ENCODE measurements around the gene MUCL3.
"Not testable (repeated sequence)": the region's sequence is repeated elsewhere in the genome, so short reads cannot be mapped to it uniquely, and the experiment has no call there.

Gene MUCL3

DNA sequence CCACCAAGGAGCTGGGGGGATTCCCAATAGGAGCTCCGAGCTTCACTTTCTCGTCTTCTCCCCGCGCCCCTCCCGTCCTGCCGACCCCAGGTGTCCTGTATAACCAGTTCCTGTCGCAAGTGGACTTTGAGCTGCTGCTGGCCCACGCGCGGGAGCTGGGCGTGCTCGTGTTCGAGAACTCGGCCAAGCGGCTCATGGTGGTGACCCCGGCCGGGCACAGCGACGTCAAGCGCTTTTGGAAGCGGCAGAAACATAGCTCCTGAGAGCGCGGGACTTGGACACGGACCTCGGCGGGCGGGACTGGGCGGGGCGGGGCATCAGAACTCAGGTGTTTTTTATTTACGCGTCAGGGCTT, 27.1 kb upstream of the MUCL3 start:
- DNase-seq (ENCODE audit: low spot score) = no peak

DNA sequence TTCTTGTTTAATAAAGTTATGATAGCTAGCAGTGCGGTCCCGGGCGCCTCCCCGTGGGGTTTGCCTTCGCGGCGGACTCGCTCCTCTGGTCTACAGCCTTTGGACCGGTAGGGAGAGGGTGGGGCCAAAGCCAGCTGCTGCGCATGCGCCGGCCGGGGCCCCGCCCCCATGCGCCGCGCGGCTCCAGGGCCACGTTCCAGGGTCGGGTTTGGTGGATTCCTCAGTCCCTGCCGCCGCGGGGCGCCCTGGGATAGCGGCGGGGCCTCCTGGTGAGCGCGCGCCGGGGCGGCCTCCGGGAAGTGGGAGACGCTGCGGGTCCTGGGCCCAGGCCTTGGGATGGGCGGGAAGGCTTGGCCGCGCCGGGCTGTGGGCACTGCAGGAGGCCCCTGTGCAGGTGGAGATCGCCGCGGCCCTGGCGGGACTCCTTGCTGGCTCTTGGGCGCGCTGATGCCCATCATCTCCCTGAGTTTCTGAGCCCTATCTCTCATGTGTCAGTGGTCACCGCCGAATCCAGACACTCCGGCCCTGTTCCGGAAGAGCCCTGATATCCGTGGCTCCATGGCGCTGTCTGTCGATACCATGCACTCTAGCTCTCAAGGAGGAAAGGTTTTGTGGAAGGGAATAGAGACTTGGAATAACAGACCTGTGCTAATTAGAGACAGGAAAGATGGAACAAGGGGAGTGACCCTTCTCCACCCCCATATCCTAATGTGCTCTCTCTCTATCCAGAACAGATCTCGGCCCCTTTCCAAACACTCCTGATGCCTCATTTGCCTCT, 26.5 kb upstream of the MUCL3 start, which contains the start of gene VARS2:
TSS of gene VARS2 (plus strand) at position 163 of the 778 bp plus-strand sequence. CDS start at position 762, 599 bp downstream.
- DNase-seq (ENCODE audit: low spot score) = peak; percentile 85

DNA sequence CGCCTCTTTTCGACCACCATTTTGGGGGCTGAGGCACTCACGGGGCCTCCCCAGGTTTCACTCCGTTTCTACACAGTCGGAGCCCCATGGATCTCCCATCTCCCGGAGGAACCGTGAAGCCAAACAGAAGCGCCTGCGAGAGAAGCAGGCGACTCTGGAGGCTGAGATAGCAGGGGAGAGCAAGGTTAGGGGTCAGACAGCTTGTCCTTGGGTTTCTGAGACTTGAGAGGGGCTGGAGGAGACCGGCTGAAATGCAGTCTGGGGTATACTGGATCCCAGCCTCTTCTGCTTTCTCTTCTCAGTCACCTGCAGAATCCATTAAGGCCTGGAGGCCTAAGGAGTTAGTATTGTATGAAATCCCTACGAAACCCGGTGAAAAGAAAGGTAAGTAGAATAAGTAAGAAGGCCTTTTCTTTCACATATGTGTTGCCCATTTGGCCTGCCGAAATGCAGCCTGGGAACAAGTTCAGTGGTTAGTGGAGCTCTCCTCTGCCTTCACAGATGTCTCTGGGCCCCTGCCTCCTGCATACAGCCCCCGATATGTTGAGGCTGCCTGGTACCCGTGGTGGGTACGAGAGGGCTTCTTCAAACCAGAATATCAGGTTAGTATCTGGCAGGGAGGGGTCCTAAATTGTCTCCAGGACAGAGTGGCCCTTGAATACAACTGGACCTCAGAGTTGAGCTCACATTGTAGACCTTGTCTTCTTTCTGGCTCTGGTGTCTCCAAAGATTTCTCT, 25.8 kb upstream of the MUCL3 start:
- DNase-seq (ENCODE audit: low spot score) = peak; percentile 34

DNA sequence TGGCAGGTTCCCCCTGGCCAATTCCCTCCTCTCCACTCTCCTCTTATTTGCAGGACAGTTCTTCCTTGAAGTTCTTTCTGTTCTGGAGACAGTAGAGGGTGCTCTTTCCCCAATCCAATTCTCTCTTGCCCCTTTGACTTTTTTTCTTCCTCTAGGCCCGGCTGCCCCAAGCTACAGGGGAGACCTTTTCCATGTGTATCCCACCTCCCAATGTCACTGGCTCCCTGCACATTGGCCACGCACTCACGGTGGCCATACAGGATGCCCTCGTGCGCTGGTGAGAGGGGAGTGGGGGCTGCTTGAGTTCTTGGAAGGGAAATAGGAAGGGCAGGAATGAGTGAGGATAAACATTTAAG, 25.2 kb upstream of the MUCL3 start:
- peak; percentile 82 for DNase-seq (ENCODE audit: low spot score)

DNA sequence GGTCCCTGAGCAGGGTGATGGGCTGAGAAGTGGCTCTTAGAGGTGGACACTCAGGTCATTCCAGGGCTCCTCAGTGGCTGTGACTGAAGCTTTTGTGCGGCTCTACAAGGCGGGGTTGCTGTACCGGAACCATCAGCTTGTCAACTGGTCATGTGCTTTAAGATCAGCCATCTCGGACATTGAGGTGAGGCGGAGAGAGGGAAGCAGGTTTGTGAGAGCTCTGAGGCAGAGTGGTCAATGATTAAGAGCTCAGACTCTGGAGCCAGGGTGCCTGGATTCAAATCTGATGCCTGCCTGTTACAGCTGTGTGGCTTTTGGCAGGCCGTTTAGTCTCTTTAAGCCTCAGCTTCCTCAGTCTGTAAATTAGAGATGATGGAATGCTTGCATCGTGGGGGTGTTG, 23.7 kb upstream of the MUCL3 start:
- DNase-seq (ENCODE audit: low spot score) = no peak

DNA sequence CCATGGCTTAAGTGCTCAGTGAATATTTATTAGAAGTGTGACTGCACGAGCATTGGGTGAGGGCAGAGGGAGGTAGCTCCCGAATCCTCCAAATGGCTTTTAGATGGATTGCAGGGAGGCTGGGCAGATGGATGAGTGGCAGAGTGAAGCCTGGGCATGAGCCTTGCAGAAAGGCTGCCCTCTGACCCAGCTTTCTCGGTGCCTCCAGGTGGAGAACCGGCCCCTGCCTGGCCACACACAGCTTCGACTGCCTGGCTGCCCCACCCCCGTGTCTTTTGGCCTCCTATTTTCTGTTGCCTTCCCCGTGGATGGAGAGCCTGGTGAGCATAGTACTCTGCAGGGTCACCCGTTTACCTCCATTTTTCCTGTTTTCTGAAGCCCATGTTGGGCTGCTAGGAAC, 23.3 kb upstream of the MUCL3 start:
- no peak for DNase-seq (ENCODE audit: low spot score)

DNA sequence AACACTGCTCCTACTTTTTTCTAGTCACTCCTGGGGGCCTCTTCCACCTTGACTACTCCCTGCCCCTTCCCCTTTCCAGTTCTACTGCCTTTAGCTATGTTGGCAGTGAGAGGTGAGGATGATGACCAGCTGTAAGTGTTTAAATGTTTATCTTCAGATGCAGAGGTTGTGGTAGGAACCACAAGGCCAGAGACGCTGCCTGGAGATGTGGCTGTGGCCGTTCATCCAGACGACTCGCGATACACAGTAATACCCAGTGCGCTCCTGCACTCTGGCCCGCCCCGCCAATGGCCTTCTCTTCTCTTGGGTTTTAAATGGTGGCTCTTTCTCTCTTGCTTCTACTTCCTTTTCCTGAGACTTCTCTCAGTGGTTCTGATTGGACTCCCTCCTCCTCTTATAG, 22.1 kb upstream of the MUCL3 start:
- no peak for DNase-seq (ENCODE audit: low spot score)

DNA sequence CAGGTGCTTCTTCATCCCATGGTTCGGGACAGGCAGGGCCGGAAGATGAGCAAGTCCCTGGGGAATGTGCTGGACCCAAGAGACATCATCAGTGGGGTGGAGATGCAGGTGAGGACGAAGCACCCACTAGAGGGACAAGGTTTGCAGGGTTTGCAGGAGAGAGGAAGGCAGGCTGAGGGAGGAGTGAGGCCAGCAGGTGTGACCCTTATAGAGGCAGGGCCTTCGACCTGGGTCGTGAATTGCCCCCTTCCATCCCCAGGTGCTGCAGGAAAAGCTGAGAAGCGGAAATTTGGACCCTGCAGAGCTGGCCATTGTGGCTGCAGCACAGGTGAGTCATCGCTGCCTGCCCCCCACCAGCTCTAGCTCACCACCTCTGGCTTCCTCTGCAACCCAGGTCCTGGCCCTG, 18.3 kb upstream of the MUCL3 start:
- no peak for DNase-seq (ENCODE audit: low spot score)

DNA sequence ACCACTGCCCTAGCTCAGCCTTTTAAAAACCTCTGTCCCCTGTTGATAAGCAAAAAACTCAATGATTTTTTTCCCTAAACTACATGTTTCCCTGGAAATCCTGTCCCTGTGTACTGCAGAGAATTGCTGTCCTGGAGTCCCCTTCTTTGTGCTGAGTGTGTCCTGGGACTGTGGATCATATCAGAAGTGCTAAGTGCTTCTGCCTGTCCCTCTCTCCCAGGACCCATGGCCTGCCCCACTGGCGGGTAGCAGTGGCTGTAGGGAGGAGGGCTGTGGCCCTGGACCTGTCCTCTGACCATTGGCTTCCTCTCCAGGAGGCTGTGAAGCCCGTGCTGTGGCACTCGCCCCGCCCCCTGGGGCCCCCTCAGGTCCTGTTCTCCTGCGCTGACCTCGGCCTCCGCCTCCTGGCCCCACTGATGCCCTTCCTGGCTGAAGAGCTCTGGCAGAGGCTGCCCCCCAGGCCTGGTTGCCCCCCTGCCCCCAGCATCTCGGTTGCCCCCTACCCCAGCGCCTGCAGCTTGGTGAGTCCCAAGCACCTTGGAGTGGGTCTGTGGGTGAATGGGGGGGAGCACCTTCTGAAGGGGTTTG, 16.6 kb upstream of the MUCL3 start:
- DNase-seq (ENCODE audit: low spot score) = not testable (repeated sequence)

DNA sequence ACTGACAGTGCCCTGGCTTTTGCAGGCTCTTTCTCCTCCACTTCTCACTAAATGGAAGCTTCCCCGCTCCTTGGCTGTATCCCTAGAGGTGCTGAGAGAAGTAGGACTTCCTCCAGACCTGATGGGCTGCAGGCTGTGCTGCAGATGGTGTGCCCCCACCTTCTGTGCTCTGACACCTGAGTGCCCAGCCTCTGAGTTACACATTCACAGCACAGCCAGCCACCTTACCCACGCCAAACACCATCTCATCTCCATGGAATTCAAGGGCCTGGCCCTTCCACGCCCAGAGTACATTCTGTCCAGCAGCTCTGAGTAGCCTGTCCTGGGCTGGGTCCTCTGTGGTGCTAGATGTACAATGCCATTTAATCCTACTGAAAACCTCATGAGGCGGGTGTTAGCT, 14.1 kb upstream of the MUCL3 start:
- peak; percentile 79 for DNase-seq (ENCODE audit: low spot score)

DNA sequence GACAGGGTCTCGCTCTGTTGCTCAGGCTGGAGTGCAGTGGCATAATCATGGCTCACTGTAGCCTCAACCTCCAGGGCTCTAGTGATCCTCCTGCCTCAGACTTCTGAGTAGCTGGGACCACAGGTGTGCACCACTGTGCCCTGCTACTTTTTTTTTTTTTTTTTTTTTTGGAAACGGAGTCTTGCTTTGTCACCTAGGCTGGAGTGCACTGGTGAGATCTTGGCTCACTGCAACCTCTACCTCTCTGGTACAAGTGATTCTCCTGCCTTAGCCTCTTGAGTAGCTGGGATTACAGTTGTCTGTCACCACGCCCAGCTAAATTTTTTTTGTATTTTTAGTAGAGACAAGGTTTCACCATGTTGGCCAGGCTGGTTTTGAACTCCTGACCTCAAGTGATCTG, 13.7 kb upstream of the MUCL3 start:
- DNase-seq (ENCODE audit: low spot score) = not testable (repeated sequence)

DNA sequence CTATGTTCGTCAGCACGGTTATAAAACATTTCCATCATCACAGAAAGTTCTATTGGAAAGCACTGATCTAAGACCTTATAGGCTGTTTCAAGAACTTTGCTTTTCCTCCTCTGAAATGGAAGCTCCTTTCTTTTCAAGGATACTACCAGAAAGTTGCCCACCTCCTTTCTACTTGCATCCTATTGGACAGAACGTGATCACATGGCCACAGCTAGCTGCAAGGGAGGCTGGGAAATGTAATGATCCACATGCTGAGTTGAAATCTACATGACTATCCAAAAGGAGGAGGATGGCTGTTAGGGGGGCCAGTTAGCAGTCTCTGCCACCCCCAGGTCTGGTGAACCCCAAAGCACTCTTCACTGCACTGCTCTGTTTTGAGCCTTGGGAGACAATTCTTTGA, 12.1 kb upstream of the MUCL3 start:
- DNase-seq (ENCODE audit: low spot score) = no peak

DNA sequence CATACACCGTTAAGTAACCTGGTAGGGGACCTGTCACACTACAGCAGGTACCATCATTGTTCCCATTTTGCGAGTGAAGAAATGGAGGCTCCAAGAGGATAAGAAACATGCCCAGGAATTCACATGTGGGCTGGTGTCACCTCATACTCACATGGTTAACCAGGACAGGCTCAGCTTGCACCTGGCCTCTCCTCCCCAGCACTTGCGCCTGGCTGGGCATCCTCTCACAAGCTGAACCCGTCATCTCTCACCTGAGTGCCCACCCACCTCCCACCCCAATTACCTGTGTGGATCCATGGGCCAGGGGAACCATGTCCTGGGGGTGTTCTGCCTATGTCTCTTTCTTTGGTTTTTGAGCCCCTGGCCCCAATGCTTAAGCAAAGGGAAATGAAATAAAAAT, 10.3 kb upstream of the MUCL3 start:
- no peak for DNase-seq (ENCODE audit: low spot score)

DNA sequence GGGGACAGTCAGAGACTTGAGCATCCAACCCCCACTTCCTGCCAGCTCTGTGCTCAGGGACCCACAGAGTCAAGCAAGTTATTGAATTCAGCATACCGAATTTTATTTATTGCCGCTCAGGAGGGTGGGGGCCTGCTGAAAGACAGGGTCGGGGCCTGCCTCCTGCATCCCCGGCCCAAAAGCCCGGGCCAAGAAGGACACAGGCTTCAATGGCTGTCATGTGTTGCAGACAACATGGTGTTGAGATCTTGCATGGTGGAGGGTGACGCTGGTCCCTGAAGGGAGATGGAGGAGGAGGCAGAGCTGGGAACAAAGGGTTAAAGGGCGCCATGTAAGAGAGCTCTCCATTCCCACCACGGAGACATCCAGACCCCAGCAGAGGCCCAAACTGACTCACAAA, 9.5 kb upstream of the MUCL3 start:
- no peak for DNase-seq (ENCODE audit: low spot score)

DNA sequence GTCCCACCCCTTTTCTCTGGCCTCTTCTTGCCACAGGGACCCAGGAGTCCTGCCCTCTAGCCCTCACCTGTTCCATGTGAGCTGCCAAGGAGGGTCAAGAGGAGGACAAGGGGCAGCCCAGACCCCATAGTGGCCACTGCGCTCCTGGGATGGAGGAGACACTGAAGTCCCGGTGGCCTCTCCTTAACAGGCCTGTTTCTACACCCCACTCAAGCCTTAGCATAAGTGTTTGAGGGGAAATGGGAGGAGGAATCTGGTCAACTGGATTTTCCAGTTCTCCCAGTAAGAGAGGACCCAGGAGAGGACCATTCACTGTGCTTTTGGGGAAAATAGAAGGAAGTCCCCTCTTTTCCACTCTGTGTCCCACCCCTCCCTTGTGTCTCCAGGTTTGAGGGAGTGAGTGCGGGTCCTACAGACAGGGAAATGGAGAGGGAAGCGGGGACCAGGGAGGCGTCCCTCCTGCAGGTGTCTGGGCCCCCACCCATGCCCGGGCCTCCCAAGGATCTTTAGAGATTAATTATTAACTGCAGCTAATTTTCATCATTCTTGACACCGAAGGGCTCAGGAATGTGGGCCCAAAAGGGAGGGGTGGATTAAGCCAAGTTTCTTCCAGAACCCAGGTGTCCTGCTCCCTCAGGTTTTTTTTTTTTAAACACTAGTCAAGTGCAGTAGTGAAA, 8.7 kb upstream of the MUCL3 start, which contains the start of gene SFTA2:
TSS of gene SFTA2 (minus strand) at position 202 of the 677 bp plus-strand sequence. CDS start at position 128, 74 bp downstream.
- no peak for DNase-seq (ENCODE audit: low spot score)

DNA sequence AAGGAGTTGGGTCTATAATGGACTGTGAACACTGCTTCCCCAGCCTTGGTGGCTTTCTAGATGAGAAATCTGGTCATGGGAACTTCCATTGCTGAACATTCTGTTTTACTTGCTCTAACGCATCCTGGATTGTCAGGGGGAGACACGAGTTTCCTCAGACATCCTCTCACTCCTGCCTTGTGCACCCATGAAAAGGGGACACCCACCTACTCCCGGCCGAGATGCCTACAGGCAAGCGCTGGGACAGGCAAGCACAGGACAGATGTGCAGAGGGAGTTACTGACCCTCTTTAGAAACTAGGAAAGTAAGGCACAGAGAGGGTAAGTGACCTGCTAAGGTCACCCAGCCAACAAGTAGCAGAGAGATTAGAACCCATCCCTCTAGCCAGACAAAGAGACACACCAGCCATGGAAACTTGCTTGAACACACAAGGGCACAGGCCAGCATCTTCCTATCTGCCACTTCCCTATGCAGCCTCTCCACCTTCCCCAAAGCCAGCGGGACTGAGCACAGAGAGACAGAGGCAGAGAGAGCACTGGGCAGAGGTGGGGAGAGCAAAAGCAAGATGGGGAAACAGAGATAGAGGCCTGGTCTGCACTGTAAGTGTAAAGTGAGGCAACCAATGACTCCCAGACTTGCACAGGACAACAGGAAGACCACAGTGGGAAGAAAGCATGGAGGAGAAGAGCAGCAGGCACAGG, 8.0 kb upstream of the MUCL3 start:
- no peak for DNase-seq (ENCODE audit: low spot score)

DNA sequence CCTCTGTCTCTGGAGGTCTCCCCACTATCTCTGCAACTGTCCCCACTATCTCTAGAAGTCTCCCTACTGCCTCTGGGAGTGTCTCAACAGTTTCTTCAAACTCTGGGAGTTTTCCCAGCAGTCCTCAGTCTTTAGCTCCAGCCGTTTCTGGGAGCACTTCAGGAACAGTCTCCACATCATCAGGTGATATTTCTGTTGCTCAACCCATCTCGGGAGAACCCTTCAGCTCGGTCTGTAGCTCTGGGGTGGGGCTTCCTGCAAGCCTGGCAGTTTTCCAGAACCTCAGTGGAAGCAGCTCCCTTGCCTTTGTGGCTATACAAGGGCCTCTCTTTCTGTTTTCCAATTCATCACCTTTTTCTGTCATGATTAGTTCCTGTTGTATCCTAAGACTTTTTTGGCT, 5.8 kb upstream of the MUCL3 start:
- DNase-seq (ENCODE audit: low spot score) = no peak

DNA sequence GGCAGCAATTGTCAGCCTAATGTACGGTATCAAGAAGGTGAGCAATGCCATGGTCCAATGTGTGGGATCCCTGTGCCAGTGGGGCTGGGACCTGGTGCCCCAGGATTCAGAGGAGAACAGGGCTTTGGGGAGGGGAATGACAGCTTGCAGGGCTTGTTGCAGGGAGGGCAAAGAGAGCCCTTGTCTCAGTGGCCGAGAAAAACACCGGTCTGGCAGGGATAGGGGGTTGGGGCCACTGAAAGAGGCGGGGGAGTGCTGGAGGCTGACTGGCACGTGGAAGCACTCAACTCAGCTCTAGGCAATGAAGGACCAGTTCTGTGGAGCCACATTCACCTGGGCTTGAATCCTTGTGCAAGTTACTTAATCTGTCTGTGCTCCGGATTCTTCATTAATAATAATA, 3.5 kb upstream of the MUCL3 start:
- no peak for DNase-seq (ENCODE audit: low spot score)

DNA sequence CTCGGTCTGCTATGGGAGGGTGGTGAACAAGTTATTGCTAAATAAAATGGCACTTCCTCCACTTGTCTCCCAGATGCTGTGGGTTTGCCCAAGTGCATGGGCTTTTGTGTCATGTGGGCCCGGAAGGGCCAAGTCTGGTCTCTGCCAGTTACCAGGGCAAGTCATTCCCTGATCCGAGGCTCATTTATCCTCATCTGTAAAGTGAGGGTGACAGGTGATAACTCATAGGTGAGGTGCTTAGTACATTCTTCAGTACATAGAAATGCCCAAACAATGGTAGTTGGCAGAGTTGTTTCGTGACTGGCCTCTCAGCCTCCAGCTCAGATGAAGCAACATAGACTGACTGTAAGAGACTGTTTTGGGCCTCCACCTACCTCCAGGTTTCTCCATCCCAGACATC, 2.0 kb upstream of the MUCL3 start:
- DNase-seq (ENCODE audit: low spot score) = no peak

DNA sequence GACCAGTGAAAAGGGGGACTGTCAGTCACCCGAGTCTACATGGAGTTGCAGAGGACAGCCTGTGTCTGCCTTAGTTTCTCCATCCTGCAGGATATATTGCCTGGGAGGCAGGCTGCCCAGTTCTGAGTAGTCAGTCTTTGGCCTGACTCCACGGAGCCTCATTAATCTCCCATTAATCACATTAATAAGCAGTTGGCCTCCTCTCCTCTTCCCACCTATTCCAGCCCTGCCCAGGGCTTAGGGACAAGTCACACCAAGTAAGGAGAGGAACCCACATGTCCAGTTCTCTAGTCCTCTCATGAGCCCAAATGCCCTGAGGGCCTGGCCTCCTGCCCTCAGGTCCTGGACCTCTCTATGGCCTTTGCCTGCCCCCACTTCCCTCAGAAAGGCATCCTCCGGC, 1.3 kb upstream of the MUCL3 start:
- DNase-seq (ENCODE audit: low spot score) = no peak

DNA sequence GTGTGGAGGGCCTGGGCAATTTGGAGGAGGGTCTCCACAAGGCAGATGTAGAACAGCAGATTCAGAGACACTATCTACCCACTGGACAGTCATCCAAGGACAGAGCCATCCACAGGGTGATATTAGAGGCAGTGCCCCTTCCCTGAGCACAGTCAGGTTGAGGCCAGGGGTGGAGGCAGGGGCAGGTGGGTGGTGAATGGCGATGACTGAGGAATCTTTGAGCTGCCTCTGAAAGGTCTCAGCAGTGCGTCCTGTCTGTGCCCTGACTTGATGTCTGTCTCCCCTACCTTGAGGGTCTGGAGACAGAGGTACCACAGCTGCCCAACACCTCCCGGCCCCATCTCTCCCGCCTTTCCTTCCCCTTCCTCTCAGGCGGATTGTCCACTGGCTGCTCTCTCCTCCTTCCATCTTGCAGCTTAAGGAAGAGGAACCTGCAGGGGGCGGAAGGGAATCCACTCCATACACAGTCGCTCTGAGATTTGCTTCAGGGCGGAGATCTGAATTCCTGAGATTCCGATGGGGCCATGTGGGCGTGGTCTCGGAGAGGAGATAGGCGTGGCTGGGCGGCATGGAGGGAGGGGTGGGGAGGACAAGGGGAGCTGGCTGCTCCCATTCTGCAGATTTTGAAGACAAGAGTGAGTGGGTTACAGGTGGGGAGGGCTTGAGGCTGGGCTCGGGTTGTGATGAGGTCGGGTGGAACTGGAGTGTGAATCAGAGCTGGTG, 1.7 kb downstream of the MUCL3 start:
- DNase-seq (ENCODE audit: low spot score) = peak; percentile 31

Data from cerebellar cortex (tissue), 1 donor.